Measurements from ENCODE around the gene ATP1B4. TPM values are rescaled to one million over a fixed set of nuclear protein-coding genes. Genes with fewer than 3 reads are reported as not detected.

ATP1B4 gene
- total RNA-seq, 1 donor from 2014 or later = not detected

- no peak for DNase-seq
- no peak for TF ChIP-seq CTCF (IDR thresholded peaks at IDR 0.05)
- Histone ChIP-seq H3K27ac (no peak overlapping the region), H3K4me1 (no peaks in the 10 kb centered on the region), H3K4me3 (no peak overlapping the region), H3K27me3 (no peaks in the 10 kb centered on the region), H3K36me3 (no peaks in the 10 kb centered on the region), H3K9me3 (no peaks in the 10 kb centered on the region)
- ATAC-seq = no peak
- intact Hi-C loops (cut with DNase I) = no loop called here
Observed at GRCh38 chrX:120365968-120366367, 4.1 kb downstream of the ATP1B4 start.

DNA sequence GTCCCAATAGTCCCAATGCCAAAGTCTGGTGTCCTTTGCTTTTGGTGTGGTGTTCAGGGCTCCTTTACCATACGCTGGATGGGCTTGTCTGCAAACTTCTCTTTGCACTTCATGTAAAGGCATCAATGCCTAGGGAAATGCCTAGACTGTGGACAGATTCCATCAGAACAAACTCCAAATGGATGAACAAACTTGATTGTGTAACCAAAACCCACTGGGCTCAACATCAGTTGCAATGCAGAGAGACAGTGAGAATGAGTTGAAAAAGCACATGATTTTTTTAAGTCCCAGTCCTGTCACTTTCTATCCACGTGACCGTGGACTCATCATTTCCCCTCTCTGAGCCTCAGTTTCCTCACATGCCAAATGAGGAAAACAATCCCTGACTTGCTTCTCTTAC lies 4.9 kb downstream of the ATP1B4 start:
- no peak for TF ChIP-seq CTCF (IDR thresholded peaks at IDR 0.05)
- Histone ChIP-seq H3K4me1 (no peaks in the 10 kb centered on the region), H3K9me3 (no peaks in the 10 kb centered on the region), H3K36me3 (no peaks in the 10 kb centered on the region), H3K27me3 (no peaks in the 10 kb centered on the region), H3K27ac (no peak overlapping the region), H3K4me3 (no peak overlapping the region)
- intact Hi-C loops (cut with DNase I) = no loop called here
- no peak for DNase-seq
- no peak for ATAC-seq

DNA sequence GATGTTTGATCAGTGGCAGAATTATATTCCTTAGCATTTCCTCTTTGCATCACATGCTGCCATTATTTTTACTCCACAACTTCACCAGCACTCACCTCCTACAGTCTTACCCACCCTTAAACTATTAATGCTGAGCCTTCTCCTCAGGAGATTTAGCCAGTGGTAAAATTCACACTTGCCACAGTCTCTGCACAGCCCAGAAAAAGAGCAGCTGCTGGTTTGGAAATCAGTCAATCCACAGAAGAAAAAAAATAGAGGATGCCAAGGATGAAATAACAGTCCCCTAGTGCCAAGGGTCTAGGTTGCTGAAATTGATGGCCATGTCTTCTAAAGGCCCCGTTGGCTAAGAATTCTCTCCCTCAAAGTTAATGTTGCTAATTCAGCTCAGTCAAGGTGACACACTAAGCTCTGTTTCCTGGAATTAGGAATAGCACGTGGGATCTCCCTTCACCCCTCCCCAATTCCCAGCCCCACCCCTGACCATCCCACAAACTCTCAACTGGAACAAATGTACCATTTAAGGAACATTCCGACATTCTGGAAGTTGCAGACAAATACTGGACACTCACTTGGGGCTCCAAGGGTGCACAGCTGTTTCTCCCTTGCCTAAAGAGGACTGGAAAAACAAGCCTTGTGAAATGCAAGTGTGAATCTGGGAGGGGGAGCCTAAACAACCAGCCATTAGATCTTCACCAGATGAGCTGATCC lies 5.7 kb downstream of the ATP1B4 start:
- no peak for TF ChIP-seq CTCF (IDR thresholded peaks at IDR 0.05)
- no peaks in the 10 kb centered on the region for H3K9me3 ChIP-seq
- no peaks in the 10 kb centered on the region for H3K4me1 ChIP-seq
- no peaks in the 10 kb centered on the region for H3K36me3 ChIP-seq
- ATAC-seq = no peak
- no peak overlapping the region for H3K27ac ChIP-seq
- H3K4me3 ChIP-seq = no peak overlapping the region
- H3K27me3 ChIP-seq = no peaks in the 10 kb centered on the region
- DNase-seq = no peak
- intact Hi-C loops (cut with DNase I) = no loop called here

DNA sequence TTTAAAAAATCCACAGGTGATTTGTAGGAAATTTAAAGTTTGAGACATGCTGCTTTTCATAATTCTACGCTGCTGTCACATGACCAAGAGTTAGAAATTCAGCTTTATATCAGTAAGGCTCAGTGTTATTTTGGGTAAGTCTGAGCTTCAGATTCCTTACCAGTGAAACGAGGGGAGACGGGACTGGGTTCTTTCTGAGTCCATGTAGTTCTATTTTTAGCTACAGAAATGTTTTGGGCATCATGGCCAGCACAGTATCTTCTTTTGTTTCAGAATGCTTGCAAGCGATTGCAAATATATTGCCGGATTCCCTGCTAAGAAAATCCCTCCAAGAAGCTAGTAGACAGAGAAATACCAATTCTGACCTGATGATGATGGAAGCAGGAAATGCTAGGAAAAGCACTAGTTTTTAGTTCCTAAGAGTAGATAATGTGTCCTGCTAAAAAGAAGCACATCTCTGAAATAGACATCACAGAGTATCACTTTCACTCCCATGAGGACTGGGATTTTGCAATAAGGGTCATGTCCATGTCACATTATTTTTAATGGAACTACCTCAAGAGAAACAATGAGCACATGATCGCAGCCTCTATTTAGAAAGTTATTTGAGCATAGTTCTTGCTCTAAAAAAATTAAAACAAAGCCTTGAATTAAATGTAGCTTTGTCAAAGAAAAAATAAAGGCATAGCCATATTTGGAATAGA lies 10.9 kb downstream of the ATP1B4 start:
- ATAC-seq = no peak

GRCh38 chrX:120377179-120377578 lies 15.3 kb downstream of the ATP1B4 start:
- Histone ChIP-seq H3K4me3 (no peak overlapping the region), H3K9me3 (no peaks in the 10 kb centered on the region), H3K4me1 (no peaks in the 10 kb centered on the region), H3K27me3 (no peaks in the 10 kb centered on the region), H3K27ac (no peak overlapping the region), H3K36me3 (no peaks in the 10 kb centered on the region)
- no peak for DNase-seq
- no peak for ATAC-seq
- TF ChIP-seq CTCF (IDR thresholded peaks at IDR 0.05) = no peak
- intact Hi-C loops (cut with DNase I) = no loop called here

More for the DNA sequence above, 10.9 kb downstream of the ATP1B4 start:
- Histone ChIP-seq H3K4me1 (no peaks in the 10 kb centered on the region), H3K9me3 (no peaks in the 10 kb centered on the region), H3K27ac (no peak overlapping the region), H3K27me3 (no peaks in the 10 kb centered on the region), H3K36me3 (no peaks in the 10 kb centered on the region), H3K4me3 (no peak overlapping the region)
- no peak for DNase-seq
- intact Hi-C loops (cut with DNase I) = no loop called here
- TF ChIP-seq CTCF (IDR thresholded peaks at IDR 0.05) = no peak

Data from upper lobe of right lung (tissue), 1 donor.